Activated CD8-positive, alpha-beta memory T cell treated with anti-CD3 and anti-CD28 coated beads, Interleukin-2, amount 50 U/mL, for 48 hours (primary cell): Measurements from ENCODE around the gene ZZZ3.
"Not testable (repeated sequence)": the region's sequence is repeated elsewhere in the genome, so short reads cannot be mapped to it uniquely, and the experiment has no call there.

Experiments
- DNase-seq: peaks from one replicate; pipeline ENCODE4 v3.0.0-alpha.2; 2020

ZZZ3 gene

GRCh38 chr1:77668924-77669449 is 13.5 kb downstream of the ZZZ3 start:
- DNase-seq: no peak

DNA sequence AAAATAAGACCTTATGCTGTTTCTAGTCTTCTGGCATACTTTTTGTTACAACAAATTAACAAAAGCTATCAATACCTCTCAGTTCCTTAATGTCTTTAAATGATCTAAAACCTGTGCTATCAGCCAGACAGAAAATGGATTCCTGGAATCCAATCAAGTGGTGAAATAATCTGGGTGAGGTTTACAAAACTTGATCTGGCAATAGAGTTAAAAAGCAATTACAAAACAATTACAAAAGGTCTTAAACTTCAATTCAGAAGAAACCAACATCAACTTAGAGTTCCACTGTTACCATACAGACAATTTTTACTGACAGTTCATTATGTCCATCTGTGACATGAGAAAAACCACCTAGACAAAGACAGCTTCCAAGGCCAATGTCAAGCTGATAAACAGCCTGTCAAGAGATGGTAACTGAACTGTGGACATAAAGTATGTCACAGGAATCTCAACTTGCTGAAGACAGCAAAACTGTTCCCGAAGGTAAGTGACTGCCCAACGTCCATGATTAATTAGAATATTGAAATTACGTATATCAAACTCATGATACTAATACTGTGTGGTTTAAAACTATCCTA is 17.4 kb downstream of the ZZZ3 start:
- DNase-seq: no peak

- DNase-seq: no peak
These were observed 20.8 kb downstream of the ZZZ3 start for GRCh38 chr1:77661696-77662095.

- DNase-seq: no peak
These were observed 22.4 kb downstream of the ZZZ3 start for GRCh38 chr1:77659879-77660593.

- no peak for DNase-seq
These were observed 24.2 kb downstream of the ZZZ3 start for GRCh38 chr1:77658271-77658670.

DNA sequence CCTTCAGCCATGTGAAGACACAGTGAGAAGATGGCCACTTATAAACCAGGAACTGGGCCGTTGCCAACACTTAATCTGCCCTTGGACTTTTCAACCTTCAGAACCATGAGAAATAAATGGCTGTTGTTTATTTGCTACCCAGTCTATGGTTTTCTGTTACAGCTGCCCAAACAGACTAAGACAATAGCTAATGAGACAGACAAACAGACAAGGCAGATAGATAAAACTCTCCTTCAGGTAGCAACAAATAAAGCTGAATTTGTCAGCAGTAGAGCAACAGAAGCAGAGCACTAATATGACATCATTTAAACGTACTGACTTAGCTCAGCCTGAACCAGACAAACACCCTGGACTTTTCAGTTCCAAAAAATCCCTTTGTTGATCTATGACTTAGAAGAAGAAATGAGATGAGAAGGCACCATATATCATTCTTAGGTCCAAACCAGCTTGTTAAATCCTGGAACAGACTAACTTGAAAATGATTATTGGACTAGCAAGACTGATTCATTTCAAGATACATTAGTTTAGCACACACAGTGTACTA is 27.0 kb downstream of the ZZZ3 start:
- DNase-seq: no peak

DNA sequence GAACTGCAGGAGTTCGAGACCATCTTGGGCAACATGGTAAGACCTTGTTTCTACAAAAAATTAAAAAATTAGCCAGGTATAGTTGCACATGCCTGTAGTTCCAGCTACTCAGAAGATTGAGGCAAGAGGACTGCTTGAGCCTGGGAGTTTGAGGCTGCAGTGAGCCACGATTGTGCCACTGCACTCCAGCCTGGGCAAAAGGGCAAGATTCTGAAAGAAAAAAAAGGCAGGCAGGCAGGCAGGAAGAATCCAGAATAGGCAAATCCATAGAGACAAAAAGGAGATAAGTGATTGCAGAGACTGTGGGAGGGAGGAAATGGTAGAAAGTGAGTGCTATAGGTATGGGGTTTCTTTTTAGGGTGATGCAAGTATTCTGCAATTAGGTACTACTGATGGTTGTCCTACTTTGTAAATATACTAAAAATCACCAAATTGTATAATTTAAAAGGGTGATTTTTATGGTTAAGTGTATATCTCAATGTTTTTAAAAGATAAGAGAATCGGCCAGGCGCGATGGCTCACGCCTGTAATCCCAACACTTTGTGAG is 29.4 kb downstream of the ZZZ3 start:
- no peak for DNase-seq

DNA sequence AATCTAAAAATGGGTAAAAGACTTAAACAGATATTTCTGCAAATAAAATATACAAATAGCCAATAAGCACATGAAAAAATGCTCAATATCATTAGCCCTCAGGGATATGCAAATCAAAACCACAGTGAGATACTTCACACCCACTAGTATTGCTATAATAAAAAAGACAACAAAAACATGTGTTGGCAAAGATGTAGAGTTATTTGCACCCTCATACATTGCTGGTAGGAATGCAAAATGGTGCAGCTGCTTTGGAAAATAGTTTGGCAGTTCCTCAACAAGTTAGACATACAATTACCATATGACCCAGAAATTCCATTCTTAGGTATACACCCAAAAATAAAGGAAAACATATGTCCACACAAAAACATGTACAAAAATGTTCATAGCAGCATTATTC is 30.2 kb downstream of the ZZZ3 start:
- no peak for DNase-seq

DNA sequence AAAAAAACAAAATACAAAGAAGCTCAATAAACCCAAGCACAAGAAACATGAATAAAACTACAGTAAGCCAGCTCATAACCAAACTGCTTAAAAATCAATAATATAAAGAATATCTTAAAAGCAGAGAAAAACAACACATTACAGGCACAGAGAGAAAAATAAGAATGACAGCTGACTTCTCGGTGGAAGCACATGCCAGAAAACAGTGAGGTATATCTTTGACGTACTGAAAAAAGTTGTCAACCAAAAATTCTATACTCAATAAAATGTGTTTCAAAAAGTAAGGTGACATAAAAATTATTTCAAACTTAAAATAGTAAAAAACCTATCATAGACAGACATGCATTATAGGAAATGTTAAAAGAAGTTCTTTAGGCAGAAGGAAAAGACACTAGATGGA is 33.3 kb downstream of the ZZZ3 start:
- DNase-seq: no peak

- DNase-seq: not testable (repeated sequence)
These were observed 36.2 kb downstream of the ZZZ3 start for GRCh38 chr1:77646224-77646623.

DNA sequence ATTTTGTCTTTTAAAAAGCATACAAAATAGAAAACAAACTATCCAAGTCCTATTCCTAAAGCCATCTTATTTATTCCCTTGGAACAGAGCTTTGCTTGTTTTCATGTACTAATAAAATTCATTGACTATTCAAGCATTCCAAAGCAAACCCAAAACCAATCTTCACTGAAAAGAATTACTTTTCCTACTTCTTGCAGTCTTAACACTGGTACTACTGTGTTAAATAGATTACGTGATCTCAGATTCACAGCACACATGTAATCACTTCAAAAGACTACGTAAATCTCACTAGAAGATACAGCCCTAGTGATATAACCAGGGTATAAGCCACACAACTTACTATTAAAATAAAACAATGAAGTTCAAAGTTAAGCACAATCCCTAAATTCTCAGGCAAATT is 39.0 kb downstream of the ZZZ3 start:
- DNase-seq: no peak

DNA sequence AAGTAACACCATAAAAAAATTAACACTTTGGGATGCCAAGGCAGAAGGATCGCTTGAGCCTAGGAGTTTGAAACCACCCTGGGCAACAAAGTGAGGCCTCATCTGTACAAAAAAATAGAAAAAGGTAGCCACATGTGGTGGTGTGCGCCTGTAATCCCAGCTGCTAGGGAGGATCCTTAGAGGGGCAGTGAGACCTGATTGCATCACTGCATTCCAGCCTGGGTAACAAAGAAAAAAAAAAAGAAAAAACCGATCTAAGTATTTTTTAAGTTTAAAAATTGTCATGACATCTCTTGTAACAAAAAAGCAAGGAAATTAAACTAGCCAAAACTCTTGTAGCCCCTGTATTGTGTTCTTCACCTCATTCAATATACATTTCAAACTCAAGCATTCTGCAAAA is 39.5 kb downstream of the ZZZ3 start:
- DNase-seq: no peak

GRCh38 chr1:77642196-77642595 is 40.3 kb downstream of the ZZZ3 start:
- DNase-seq: no peak

GRCh38 chr1:77639557-77640069 is 42.8 kb downstream of the ZZZ3 start:
- DNase-seq: no peak

DNA sequence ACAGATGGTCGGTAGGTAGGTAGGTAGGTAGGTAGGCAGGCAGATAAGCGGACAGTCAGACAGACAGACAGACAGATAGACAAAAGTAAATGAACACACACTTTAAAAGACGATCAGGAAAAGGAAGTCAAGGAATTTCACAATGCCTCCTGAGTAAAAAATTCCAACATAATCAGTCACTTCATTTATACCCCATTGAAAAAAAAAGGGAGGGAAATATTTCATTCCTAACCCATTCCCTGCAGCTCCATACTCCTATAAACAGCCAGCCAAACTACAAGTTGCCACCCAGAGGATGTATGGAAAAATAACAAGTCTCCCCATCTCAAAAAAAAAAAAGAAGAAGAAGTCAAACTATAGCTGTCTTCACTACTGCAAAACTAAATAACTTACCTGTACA is 43.4 kb downstream of the ZZZ3 start:
- DNase-seq: no peak

GRCh38 chr1:77636864-77637263 is 45.6 kb downstream of the ZZZ3 start:
- no peak for DNase-seq
